ENCODE measurements around the gene SCMH1.
A peak's percentile ranks its signal among the peaks of the same experiment; 100 is the strongest.

SCMH1 gene

GRCh38 chr1:41110736-41111135 lies 131.4 kb downstream of the SCMH1 start:
- TF ChIP-seq POU2F2 (IDR thresholded peaks at IDR 0.05; ENCODE audit: low read depth, low read length) (no peak), TAF1 (IDR thresholded peaks at IDR 0.05; ENCODE audit: low read depth, low read length) (no peak), POLR2A (IDR thresholded peaks at IDR 0.05; ENCODE audit: low read depth, low read length) (no peak), POLR2AphosphoS5 (IDR thresholded peaks at IDR 0.05; ENCODE audit: low read depth, low read length) (no peak), SPI1 (IDR thresholded peaks at IDR 0.05; ENCODE audit: low read depth, low read length) (no peak), PAX5 (IDR thresholded peaks at IDR 0.05; ENCODE audit: insufficient read depth, low read length, severe bottlenecking) (no peak)
- DNase-seq (ENCODE audit: insufficient read length, low spot score) (no peak), FAIRE-seq (no peak)

- TF ChIP-seq POU2F2 (IDR thresholded peaks at IDR 0.05; ENCODE audit: low read depth, low read length) (no peak), POLR2A (IDR thresholded peaks at IDR 0.05; ENCODE audit: low read depth, low read length) (no peak), TAF1 (IDR thresholded peaks at IDR 0.05; ENCODE audit: low read depth, low read length) (no peak), PAX5 (IDR thresholded peaks at IDR 0.05; ENCODE audit: insufficient read depth, low read length, severe bottlenecking) (no peak)
- FAIRE-seq (no peak), DNase-seq (ENCODE audit: insufficient read length, low spot score) (no peak)
Measured at GRCh38 chr1:41110286-41110685, 131.8 kb downstream of the SCMH1 start.

- no peak for FAIRE-seq
- no peak for DNase-seq (ENCODE audit: insufficient read length, low spot score)
- TF ChIP-seq PAX5 (IDR thresholded peaks at IDR 0.05; ENCODE audit: insufficient read depth, low read length, severe bottlenecking) (no peak), POLR2AphosphoS5 (IDR thresholded peaks at IDR 0.05; ENCODE audit: low read depth, low read length) (no peak)
Measured at GRCh38 chr1:41109310-41110197, 132.6 kb downstream of the SCMH1 start.

- FAIRE-seq (no peak), DNase-seq (ENCODE audit: insufficient read length, low spot score) (no peak)
- TF ChIP-seq PAX5 (IDR thresholded peaks at IDR 0.05; ENCODE audit: insufficient read depth, low read length, severe bottlenecking) (no peak), POLR2AphosphoS5 (IDR thresholded peaks at IDR 0.05; ENCODE audit: low read depth, low read length) (no peak), POU2F2 (IDR thresholded peaks at IDR 0.05; ENCODE audit: low read depth, low read length) (no peak), SPI1 (IDR thresholded peaks at IDR 0.05; ENCODE audit: low read depth, low read length) (no peak), TAF1 (IDR thresholded peaks at IDR 0.05; ENCODE audit: low read depth, low read length) (no peak), POLR2A (IDR thresholded peaks at IDR 0.05; ENCODE audit: low read depth, low read length) (no peak)
Measured at GRCh38 chr1:41108696-41109275, 133.3 kb downstream of the SCMH1 start.

GRCh38 chr1:41103766-41104165 lies 138.3 kb downstream of the SCMH1 start:
- FAIRE-seq = no peak
- TF ChIP-seq TAF1 (IDR thresholded peaks at IDR 0.05; ENCODE audit: low read depth, low read length) (no peak), SPI1 (IDR thresholded peaks at IDR 0.05; ENCODE audit: low read depth, low read length) (peak; percentile 82), POLR2A (IDR thresholded peaks at IDR 0.05; ENCODE audit: low read depth, low read length) (no peak)
- no peak for DNase-seq (ENCODE audit: insufficient read length, low spot score)

- TF ChIP-seq TAF1 (IDR thresholded peaks at IDR 0.05; ENCODE audit: low read depth, low read length) (no peak), SPI1 (IDR thresholded peaks at IDR 0.05; ENCODE audit: low read depth, low read length) (no peak), POLR2AphosphoS5 (IDR thresholded peaks at IDR 0.05; ENCODE audit: low read depth, low read length) (no peak), POU2F2 (IDR thresholded peaks at IDR 0.05; ENCODE audit: low read depth, low read length) (no peak), PAX5 (IDR thresholded peaks at IDR 0.05; ENCODE audit: insufficient read depth, low read length, severe bottlenecking) (no peak), POLR2A (IDR thresholded peaks at IDR 0.05; ENCODE audit: low read depth, low read length) (no peak)
- FAIRE-seq (no peak), DNase-seq (ENCODE audit: insufficient read length, low spot score) (no peak)
Measured at GRCh38 chr1:41102653-41103052, 139.5 kb downstream of the SCMH1 start.

- DNase-seq (ENCODE audit: insufficient read length, low spot score) (no peak), FAIRE-seq (no peak)
Measured at GRCh38 chr1:41101950-41102607, 140.0 kb downstream of the SCMH1 start.

GRCh38 chr1:41101076-41101475 lies 141.0 kb downstream of the SCMH1 start:
- DNase-seq (ENCODE audit: insufficient read length, low spot score) (no peak), FAIRE-seq (no peak)
- TF ChIP-seq PAX5 (IDR thresholded peaks at IDR 0.05; ENCODE audit: insufficient read depth, low read length, severe bottlenecking) (no peak), POLR2AphosphoS5 (IDR thresholded peaks at IDR 0.05; ENCODE audit: low read depth, low read length) (no peak), SPI1 (IDR thresholded peaks at IDR 0.05; ENCODE audit: low read depth, low read length) (no peak)

More at GRCh38 chr1:41101950-41102607, 140.0 kb downstream of the SCMH1 start:
- no peak for TF ChIP-seq POU2F2 (IDR thresholded peaks at IDR 0.05; ENCODE audit: low read depth, low read length)

GRCh38 chr1:41100170-41100569 lies 141.9 kb downstream of the SCMH1 start:
- no peak for TF ChIP-seq PAX5 (IDR thresholded peaks at IDR 0.05; ENCODE audit: insufficient read depth, low read length, severe bottlenecking)
- no peak for TF ChIP-seq POU2F2 (IDR thresholded peaks at IDR 0.05; ENCODE audit: low read depth, low read length)
- TF ChIP-seq SPI1 (IDR thresholded peaks at IDR 0.05; ENCODE audit: low read depth, low read length) = no peak
- TF ChIP-seq POLR2AphosphoS5 (IDR thresholded peaks at IDR 0.05; ENCODE audit: low read depth, low read length) = no peak
- no peak for TF ChIP-seq POLR2A (IDR thresholded peaks at IDR 0.05; ENCODE audit: low read depth, low read length)
- no peak for TF ChIP-seq TAF1 (IDR thresholded peaks at IDR 0.05; ENCODE audit: low read depth, low read length)
- DNase-seq (ENCODE audit: insufficient read length, low spot score) = no peak
- no peak for FAIRE-seq
